K562 (cell line): ENCODE results near the gene SORCS2. TPM values are rescaled to one million over a fixed set of nuclear protein-coding genes. Genes with fewer than 3 reads are reported as not detected.

ENCODE experiments used
- ATAC-seq: fragments of 200-7000 bp; cut with Tn5 transposase; 3 replicates; pipeline ENCODE4 v1.9.1; 2020; ENCODE audit warnings: moderate library complexity
- BruUV-seq: library from RNA; stranded (reverse); fragments of 400-500 nt; replicated peaks from 2 replicates; lab custom pipeline; 2021; lab: Mats Ljungman, UMichigan
- CTCF ChIA-PET: fragments of 300-600 bp; formaldehyde crosslinking; extraction: SDS; loops from one replicate; lab custom pipeline; 2021; ENCODE audit warnings: low intra/inter-chr PET ratio; lab: Yijun Ruan, JAX
- POLR2A ChIA-PET: fragments of 300-600, 350-650 bp; sonication (Branson Sonifier 250); formaldehyde crosslinking; extraction: SDS; loops from one replicate; lab custom pipeline; 2021; ENCODE audit warnings: antibody characterized with exemption, inconsistent platforms; lab: Yijun Ruan, JAX
- DNase-seq, 4 experiments: peaks; one replicate each; pipeline versions ENCODE4 v3.0.0 to v3.0.0-alpha.2; 2011 to 2018; ENCODE audit warnings: low spot score in 3 of 4, mixed read lengths in 3 of 4; ENCODE audit errors: extremely low read depth in 1 of 4
- FAIRE-seq: peaks from 2 replicates; lab custom pipeline; 2011; peaks lifted over from hg19 to GRCh38; lab: Jason Lieb, UNC
- H2AFZ ChIP-seq: 2 replicates; pipeline ENCODE4 v1.6.0; 2011; ENCODE audit warnings: low read depth, low read length, control low read depth, inconsistent platforms
- H3K27ac ChIP-seq: fragments of 200-600 bp; 3 replicates; pipeline ENCODE4 v1.8.0; 2011; ENCODE audit warnings: low read depth, mild to moderate bottlenecking, control low read depth, inconsistent platforms, low read length, moderate library complexity, mixed read lengths; ENCODE audit errors: extremely low read depth
- H3K27me3 ChIP-seq, 2 experiments: fragments of 300-600 bp in 1 of 2; 2 replicates in 1 of 2; 3 replicates in 1 of 2; pipeline versions ENCODE4 v1.6.0 to v1.8.0; 2011; ENCODE audit warnings: inconsistent platforms in 2 of 2, low read length in 2 of 2, mild to moderate bottlenecking in 1 of 2, mixed read lengths in 1 of 2, moderate library complexity in 1 of 2; ENCODE audit not compliant: control insufficient read depth in 2 of 2, insufficient read depth in 2 of 2
- H3K36me3 ChIP-seq: fragments of 300-600 bp; 3 replicates; pipeline ENCODE4 v1.8.0; 2011; ENCODE audit warnings: mild to moderate bottlenecking, low read length, inconsistent platforms; ENCODE audit not compliant: control insufficient read depth, insufficient read depth
- H3K4me1 ChIP-seq, 2 experiments: fragments of 200-600 bp in 1 of 2; replicated peaks in 1 of 2; 2 replicates in 1 of 2; 3 replicates in 1 of 2; pipeline versions ENCODE4 v1.5.1 to v1.8.0; 2011; ENCODE audit warnings: inconsistent platforms in 2 of 2, low read length in 2 of 2, mild to moderate bottlenecking in 1 of 2, mixed read lengths in 1 of 2, moderate library complexity in 1 of 2; ENCODE audit not compliant: control insufficient read depth in 2 of 2, insufficient read depth in 2 of 2
- H3K4me2 ChIP-seq: 2 replicates; pipeline ENCODE4 v1.6.1; 2011; ENCODE audit warnings: low read length, control low read depth, inconsistent platforms, mixed read lengths; ENCODE audit not compliant: insufficient read depth
- H3K4me3 ChIP-seq: fragments of 200-600 bp; sonication (generic), shearing (Covaris generic); 2 replicates; pipeline ENCODE4 v1.5.1; 2016; ENCODE audit warnings: control low read depth, inconsistent platforms
- H3K79me2 ChIP-seq: fragments of 200-600 bp; 3 replicates; pipeline ENCODE4 v1.8.0; 2011; ENCODE audit warnings: low read length, inconsistent platforms; ENCODE audit not compliant: control insufficient read depth, insufficient read depth
- H3K9ac ChIP-seq, 2 experiments: 2 replicates each; pipeline versions ENCODE4 v1.6.0 to v1.6.1; 2011; ENCODE audit warnings: low read depth in 2 of 2, low read length in 2 of 2, control low read depth in 1 of 2, inconsistent platforms in 1 of 2, mild to moderate bottlenecking in 1 of 2, mixed read lengths in 1 of 2; ENCODE audit not compliant: insufficient read depth in 1 of 2
- H3K9me1 ChIP-seq: one replicate; pipeline ENCODE4 v1.6.0; 2011; ENCODE audit warnings: inconsistent platforms, mild to moderate bottlenecking, low read length, moderate library complexity; ENCODE audit not compliant: control insufficient read depth, insufficient read depth
- H3K9me3 ChIP-seq: replicated peaks from 2 replicates; pipeline ENCODE4 v1.5.1; 2011; ENCODE audit warnings: low read depth, low read length, inconsistent platforms; ENCODE audit not compliant: control insufficient read depth, insufficient read depth
- H4K20me1 ChIP-seq: replicated peaks from 2 replicates; pipeline ENCODE4 v1.6.1; 2011; ENCODE audit warnings: low read length, inconsistent platforms, mixed read lengths; ENCODE audit not compliant: control insufficient read depth, insufficient read depth
- CHCHD3 ChIP-seq: fragments of 250-450 bp; sonication (Bioruptor Pico); IDR thresholded peaks from 2 replicates; pipeline ENCODE4 v2.1.2; 2022; ENCODE audit warnings: mild to moderate bottlenecking
- CREBBP ChIP-seq: IDR thresholded peaks from one replicate; pipeline ENCODE4 v1.6.1; 2012; ENCODE audit warnings: low read depth, mild to moderate bottlenecking, control low read depth, inconsistent platforms, low read length
- DDX20 ChIP-seq: fragments of 450-650 bp; IDR thresholded peaks from 2 replicates; pipeline ENCODE4 v1.6.1; 2016; ENCODE audit warnings: missing genetic modification characterization, low read depth, mild to moderate bottlenecking, missing compliant biosample characterization, moderate library complexity
- GABPB2 ChIP-seq: fragments of 250-450 bp; sonication (Bioruptor Pico); conservative IDR thresholded peaks from 2 replicates; pipeline ENCODE4 v1.5.1; 2021; ENCODE audit warnings: mild to moderate bottlenecking
- MECOM ChIP-seq: fragments of 250-450 bp; sonication (Bioruptor Pico); IDR thresholded peaks from 2 replicates; pipeline ENCODE4 v1.8.0; 2022; ENCODE audit warnings: inconsistent platforms
- RCOR1 ChIP-seq, 2 experiments: IDR thresholded peaks; 2 replicates each; pipeline ENCODE4 v1.6.1; 2012; ENCODE audit warnings: low read depth in 2 of 2, low read length in 2 of 2, borderline replicate concordance in 1 of 2, improper control_type of control experiment in 1 of 2
- SMAD4 ChIP-seq: fragments of 250-450 bp; sonication (Bioruptor Pico); conservative IDR thresholded peaks from 2 replicates; pipeline ENCODE4 v1.8.0; 2021; ENCODE audit warnings: inconsistent platforms, mild to moderate bottlenecking, moderate library complexity
- TEAD1 ChIP-seq, 2 experiments: fragments of 450-650 bp in 1 of 2; sonication (generic) in 1 of 2; formaldehyde crosslinking; IDR thresholded peaks; 2 replicates each; pipeline versions ENCODE4 v1.4.0 to v1.8.0; 2020 to 2022; ENCODE audit warnings: mild to moderate bottlenecking in 2 of 2, missing genetic modification reagents in 1 of 2
- ZNF224 ChIP-seq: sonication (generic); formaldehyde crosslinking; IDR thresholded peaks from 2 replicates; pipeline ENCODE4 v1.8.0; 2022; ENCODE audit warnings: mild to moderate bottlenecking, missing genetic modification reagents
- ZNF384 ChIP-seq: IDR thresholded peaks from 2 replicates; pipeline ENCODE4 v1.6.1; 2012; ENCODE audit warnings: low read depth, low read length, improper control_type of control experiment
- WGBS: fragments of 100-300 bp; shearing (Covaris generic); methylation state at CpG from one replicate; pipeline ENCODE4 v1.1.6; 2016; ENCODE audit warnings: low coverage, mixed read lengths; ENCODE audit not compliant: insufficient coverage; ENCODE audit errors: missing lambda C conversion rate; 5-methylcytosine and 5-hydroxymethylcytosine counted together
- in situ Hi-C: fragments of 300-500 bp; cut with MboI; formaldehyde crosslinking; loops from 4 replicates; pipeline ENCODE4 v1.15.0; 2018; ENCODE audit warnings: inconsistent platforms, mixed read lengths
- intact Hi-C: fragments of 100-400 bp; cut with micrococcal nuclease; formaldehyde crosslinking; loops from 2 replicates; pipeline ENCODE4 v1.14.2; 2022
- polyA plus RNA-seq, 8 experiments: library from polyadenylated mRNA; depleted of rRNA in 4 of 8; stranded (reverse) in 5 of 8; unstranded in 3 of 8; fragments of >200 nt; fragmentation: Nextera tagmentation in 2 of 8; fragmentation: Illumina TruSeq in 1 of 8; extraction: Ambion mirVana in 2 of 8; extraction: Trizol in 1 of 8; gene quantifications; 2 replicates each; pipeline versions ENCODE4 v1.2.1 to v1.2.3, GENCODE V29; 2011 to 2014; ENCODE audit warnings: inconsistent platforms in 1 of 8, missing spikeins in 1 of 8
- total RNA-seq, 7 experiments: library from RNA; depleted of rRNA in 6 of 7; stranded (reverse); fragments of >200 nt in 6 of 7; fragmentation: Illumina TruSeq in 2 of 7; extraction: Trizol in 2 of 7; gene quantifications; 2 replicates each; pipeline versions ENCODE4 v1.2.1 to v1.2.3, GENCODE V29; 2011 to 2021; ENCODE audit warnings: low replicate concordance in 1 of 7
- TF ChIP-seq, protein P1 (sequence below): fragments of 250-450 bp; sonication (Bioruptor Pico); IDR thresholded peaks from 2 replicates; pipeline ENCODE4 v1.5.0; 2021
- TF ChIP-seq, protein P2 (sequence below): IDR thresholded peaks from 2 replicates; pipeline ENCODE4 v1.6.1; 2014; ENCODE audit warnings: antibody characterized with exemption
- TF ChIP-seq, protein P3 (sequence below): fragments of 450-650 bp; IDR thresholded peaks from 2 replicates; pipeline ENCODE4 v1.6.1; 2016
- TF ChIP-seq, protein P4 (sequence below), 2 experiments: IDR thresholded peaks in 1 of 2; conservative IDR thresholded peaks in 1 of 2; 2 replicates each; pipeline ENCODE4 v1.6.1; 2016; ENCODE audit warnings: low read depth in 2 of 2, mild to moderate bottlenecking in 1 of 2, missing compliant biosample characterization in 1 of 2, missing genetic modification characterization in 1 of 2, moderate library complexity in 1 of 2

The SORCS2 gene
- total and polyA plus RNA-seq, 9 of the 15 experiments (the other 6 are each of a cell fraction or from before 2014, with no cell fraction given) = not detected

DNA sequence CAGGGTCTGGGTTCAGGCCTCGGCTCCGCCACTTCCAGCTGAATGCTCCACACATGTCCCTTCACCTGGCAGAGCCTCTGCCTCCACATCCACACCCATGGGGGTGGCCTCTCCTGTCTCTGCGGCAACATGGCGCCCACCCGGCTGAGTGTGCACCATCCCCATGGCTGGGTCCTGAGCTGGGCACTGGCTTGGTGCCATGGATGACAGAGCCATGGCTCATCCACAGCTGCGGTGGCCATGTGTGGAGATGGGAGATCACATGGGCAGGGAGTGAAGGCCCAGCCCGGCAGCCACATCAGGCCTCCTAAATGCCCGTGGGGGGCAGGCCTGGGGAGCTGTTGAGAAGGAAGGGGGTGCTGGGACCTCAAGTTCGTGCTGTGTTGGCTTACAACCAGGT, 533.6 kb downstream of the SORCS2 start (continued):
- TF ChIP-seq ZNF384 = no peak

DNA sequence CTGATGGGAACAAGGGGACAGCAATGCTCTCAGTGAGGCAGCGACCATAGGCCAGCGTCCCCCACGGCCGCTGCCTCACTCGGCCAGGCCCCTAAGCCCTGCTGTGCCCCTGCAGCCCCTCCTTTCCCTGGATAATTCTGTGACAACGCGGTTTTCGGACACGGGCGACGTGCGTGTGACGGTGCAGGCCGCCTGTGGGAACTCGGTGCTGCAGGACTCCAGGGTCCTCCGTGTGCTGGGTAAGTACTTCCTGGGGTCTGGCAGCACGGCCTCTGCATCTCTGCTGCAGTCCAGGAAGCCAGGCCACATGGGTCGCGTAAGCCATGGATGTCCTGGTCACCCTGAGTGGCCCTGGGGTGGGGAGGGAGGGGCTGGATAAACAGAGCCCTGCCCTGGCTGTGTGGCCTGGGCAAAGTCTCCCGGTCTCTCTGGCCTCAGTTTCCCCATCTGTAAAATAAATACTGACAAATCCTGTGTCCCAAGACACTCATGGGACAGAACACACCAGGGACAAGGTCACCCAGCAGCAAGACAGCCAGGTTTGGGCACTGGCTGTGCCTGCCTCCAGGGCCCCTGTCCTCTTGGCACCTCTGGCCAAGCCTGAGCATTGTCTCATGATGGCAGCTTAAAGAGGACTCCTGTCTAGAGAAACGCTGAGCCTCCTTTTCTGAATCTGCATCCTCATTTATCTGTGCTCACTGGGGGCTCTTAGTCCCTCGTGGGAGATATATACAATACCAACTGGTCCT, 534.5 kb downstream of the SORCS2 start:
- no TSS peak for BruUV-seq
- CTCF ChIA-PET = no interaction called here
- TF ChIP-seq MECOM (no peak), ZNF224 (CRISPR knock-in tag) (no peak), RCOR1 (IDR thresholded peaks at IDR 0.05; ENCODE audit: borderline replicate concordance in 1 of 2, low read depth in 2 of 2, low read length in 2 of 2) (no peak), CHCHD3 (CRISPR knock-in tag) (no peak), SMAD4 (no peak), CREBBP (no peak), TEAD1 (CRISPR knock-in tag; IDR thresholded peaks at IDR 0.05) (no peak), GABPB2 (CRISPR knock-in tag) (no peak), DDX20 (tag) (no peak)
- TF ChIP-seq, protein P1, sequence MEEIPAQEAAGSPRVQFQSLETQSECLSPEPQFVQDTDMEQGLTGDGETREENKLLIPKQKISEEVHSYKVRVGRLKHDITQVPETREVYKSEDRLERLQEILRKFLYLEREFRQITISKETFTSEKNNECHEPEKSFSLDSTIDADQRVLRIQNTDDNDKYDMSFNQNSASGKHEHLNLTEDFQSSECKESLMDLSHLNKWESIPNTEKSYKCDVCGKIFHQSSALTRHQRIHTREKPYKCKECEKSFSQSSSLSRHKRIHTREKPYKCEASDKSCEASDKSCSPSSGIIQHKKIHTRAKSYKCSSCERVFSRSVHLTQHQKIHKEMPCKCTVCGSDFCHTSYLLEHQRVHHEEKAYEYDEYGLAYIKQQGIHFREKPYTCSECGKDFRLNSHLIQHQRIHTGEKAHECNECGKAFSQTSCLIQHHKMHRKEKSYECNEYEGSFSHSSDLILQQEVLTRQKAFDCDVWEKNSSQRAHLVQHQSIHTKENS = no peak
- TF ChIP-seq, protein P2, sequence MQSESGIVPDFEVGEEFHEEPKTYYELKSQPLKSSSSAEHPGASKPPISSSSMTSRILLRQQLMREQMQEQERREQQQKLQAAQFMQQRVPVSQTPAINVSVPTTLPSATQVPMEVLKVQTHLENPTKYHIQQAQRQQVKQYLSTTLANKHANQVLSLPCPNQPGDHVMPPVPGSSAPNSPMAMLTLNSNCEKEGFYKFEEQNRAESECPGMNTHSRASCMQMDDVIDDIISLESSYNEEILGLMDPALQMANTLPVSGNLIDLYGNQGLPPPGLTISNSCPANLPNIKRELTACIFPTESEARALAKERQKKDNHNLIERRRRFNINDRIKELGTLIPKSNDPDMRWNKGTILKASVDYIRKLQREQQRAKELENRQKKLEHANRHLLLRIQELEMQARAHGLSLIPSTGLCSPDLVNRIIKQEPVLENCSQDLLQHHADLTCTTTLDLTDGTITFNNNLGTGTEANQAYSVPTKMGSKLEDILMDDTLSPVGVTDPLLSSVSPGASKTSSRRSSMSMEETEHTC = no peak
- TF ChIP-seq, protein P3, sequence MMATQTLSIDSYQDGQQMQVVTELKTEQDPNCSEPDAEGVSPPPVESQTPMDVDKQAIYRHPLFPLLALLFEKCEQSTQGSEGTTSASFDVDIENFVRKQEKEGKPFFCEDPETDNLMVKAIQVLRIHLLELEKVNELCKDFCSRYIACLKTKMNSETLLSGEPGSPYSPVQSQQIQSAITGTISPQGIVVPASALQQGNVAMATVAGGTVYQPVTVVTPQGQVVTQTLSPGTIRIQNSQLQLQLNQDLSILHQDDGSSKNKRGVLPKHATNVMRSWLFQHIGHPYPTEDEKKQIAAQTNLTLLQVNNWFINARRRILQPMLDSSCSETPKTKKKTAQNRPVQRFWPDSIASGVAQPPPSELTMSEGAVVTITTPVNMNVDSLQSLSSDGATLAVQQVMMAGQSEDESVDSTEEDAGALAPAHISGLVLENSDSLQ = no peak
- TF ChIP-seq, protein P4, sequence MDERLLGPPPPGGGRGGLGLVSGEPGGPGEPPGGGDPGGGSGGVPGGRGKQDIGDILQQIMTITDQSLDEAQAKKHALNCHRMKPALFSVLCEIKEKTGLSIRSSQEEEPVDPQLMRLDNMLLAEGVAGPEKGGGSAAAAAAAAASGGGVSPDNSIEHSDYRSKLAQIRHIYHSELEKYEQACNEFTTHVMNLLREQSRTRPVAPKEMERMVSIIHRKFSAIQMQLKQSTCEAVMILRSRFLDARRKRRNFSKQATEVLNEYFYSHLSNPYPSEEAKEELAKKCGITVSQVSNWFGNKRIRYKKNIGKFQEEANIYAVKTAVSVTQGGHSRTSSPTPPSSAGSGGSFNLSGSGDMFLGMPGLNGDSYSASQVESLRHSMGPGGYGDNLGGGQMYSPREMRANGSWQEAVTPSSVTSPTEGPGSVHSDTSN (CRISPR knock-in tag; IDR thresholded peaks at IDR 0.05; ENCODE audit: low read depth) = no peak
- TF ChIP-seq, protein P4 (tag; conservative IDR thresholded peaks at IDR 0.05; ENCODE audit: low read depth) = no peak

More for the DNA sequence above, 534.5 kb downstream of the SORCS2 start:
- no peaks in the 10 kb centered on the region for H3K9me1 ChIP-seq
- POLR2A ChIA-PET = no interaction called here
- H2AFZ ChIP-seq = no peak overlapping the region
- peaks cover 0 to 3% of the 10 kb centered on the region in 2 experiments; a peak in 1 of 5 replicates for H3K4me1 ChIP-seq
- ATAC-seq (no peak), DNase-seq (no peak), FAIRE-seq (no peak)
- intact Hi-C loops (no loop called here), in situ Hi-C loops (no loop called here)
- peaks cover 5% of the 10 kb centered on the region; the same call in 1 of the 2 replicates for H4K20me1 ChIP-seq
- H3K9me3 ChIP-seq = no peaks in the 10 kb centered on the region
- H3K4me3 ChIP-seq = no peak overlapping the region
- no peaks in the 10 kb centered on the region for H3K79me2 ChIP-seq
- H3K9ac ChIP-seq = no peak overlapping the region
- no peak overlapping the region for H3K4me2 ChIP-seq
- H3K36me3 ChIP-seq = no peaks in the 10 kb centered on the region
- H3K27ac ChIP-seq = no peak overlapping the region
- under 1% methylated on average over 22 of the region's 22 CpGs for WGBS
- peaks cover 4 to 22% of the 10 kb centered on the region in 2 experiments; a peak in 3 of 5 replicates for H3K27me3 ChIP-seq
